GM23248 (cell line): ENCODE results near the gene NPAT.

ENCODE experiments used
- EZH2 ChIP-seq: fragments of 200-600 bp; sonication (generic); IDR thresholded peaks from 2 replicates; pipeline ENCODE4 v1.6.1; 2018; ENCODE audit warnings: antibody characterized with exemption, mild to moderate bottlenecking; ENCODE audit not compliant: insufficient read depth, poor library complexity, severe bottlenecking
- EZH2phosphoT487 ChIP-seq: fragments of 200-600 bp; sonication (generic); IDR thresholded peaks from 2 replicates; pipeline ENCODE4 v1.6.1; 2018; ENCODE audit warnings: antibody characterized with exemption, moderate library complexity, mild to moderate bottlenecking, low read depth; ENCODE audit not compliant: insufficient read depth

GRCh38 chr11:108193725-108194124 lies 28.7 kb downstream of the NPAT start:
- TF ChIP-seq EZH2phosphoT487 = no peak
- TF ChIP-seq EZH2 = no peak
